Urinary bladder (tissue), 4 donors: ENCODE results near the gene HNRNPM. TPM values are rescaled to one million over a fixed set of nuclear protein-coding genes. Genes with fewer than 3 reads are reported as not detected.

Experiments used
- DNase-seq: peaks from one replicate; pipeline ENCODE4 v3.0.0-alpha.2; 2015; ENCODE audit errors: extremely low spot score
- H3K27ac ChIP-seq: one replicate; pipeline ENCODE4 v1.5.1; 2013; ENCODE audit warnings: low read depth, mild to moderate bottlenecking, moderate library complexity
- H3K36me3 ChIP-seq: one replicate; pipeline ENCODE4 v1.6.1; 2013; ENCODE audit warnings: mild to moderate bottlenecking, moderate library complexity; ENCODE audit not compliant: insufficient read depth
- H3K4me1 ChIP-seq: one replicate; pipeline ENCODE4 v1.6.1; 2013; ENCODE audit warnings: mild to moderate bottlenecking, moderate library complexity; ENCODE audit not compliant: insufficient read depth
- H3K4me3 ChIP-seq: one replicate; pipeline ENCODE4 v1.5.1; 2013; ENCODE audit warnings: low read depth, low read length
- WGBS: extraction: QIAGEN DNeasy Blood & Tissue Kit; methylation state at CpG from one replicate; pipeline ENCODE4 v1.1.7; 2013; 5-methylcytosine and 5-hydroxymethylcytosine counted together
- polyA plus RNA-seq: library from polyadenylated mRNA; stranded (reverse); fragments of 200-250 nt; gene quantifications from one replicate; pipeline ENCODE4 v1.2.3, GENCODE V29; 2013
- total RNA-seq: library from RNA; depleted of rRNA; stranded (reverse); fragments of >200 nt; gene quantifications from one replicate; pipeline ENCODE4 v1.2.3, GENCODE V29; 2014
- donor health status: healthy with polysubstance abuse.
- donor health status: healthy.

HNRNPM gene
- total and polyA plus RNA-seq, 2 donors = 63.7 to 173 TPM

DNA sequence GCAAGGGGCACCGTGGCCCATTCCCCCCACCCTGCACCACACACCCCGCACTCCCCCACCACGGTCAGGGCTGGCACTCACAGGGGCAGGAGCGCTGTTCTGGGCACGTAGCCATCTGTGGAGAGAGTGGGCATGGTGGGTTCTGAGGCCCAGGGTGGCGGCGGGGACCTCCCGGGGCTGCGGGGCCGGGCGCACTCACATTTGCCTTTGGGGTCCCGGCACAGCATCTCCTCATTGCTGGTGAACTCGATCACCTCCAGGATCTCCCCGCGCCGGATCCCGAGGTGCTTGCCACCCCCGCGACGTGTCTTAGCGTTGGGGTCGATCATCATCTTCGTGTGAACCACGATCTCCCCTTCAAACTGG, 45.6 kb downstream of the HNRNPM start:
- 85% methylated on average over 24 of the region's 24 CpGs for WGBS
- H3K4me1 ChIP-seq = no peaks in the 10 kb centered on the region
- no peak overlapping the region for H3K4me3 ChIP-seq
- no peak for DNase-seq
- peaks cover 11% of the 10 kb centered on the region for H3K36me3 ChIP-seq
- H3K27ac ChIP-seq = no peak overlapping the region

DNA sequence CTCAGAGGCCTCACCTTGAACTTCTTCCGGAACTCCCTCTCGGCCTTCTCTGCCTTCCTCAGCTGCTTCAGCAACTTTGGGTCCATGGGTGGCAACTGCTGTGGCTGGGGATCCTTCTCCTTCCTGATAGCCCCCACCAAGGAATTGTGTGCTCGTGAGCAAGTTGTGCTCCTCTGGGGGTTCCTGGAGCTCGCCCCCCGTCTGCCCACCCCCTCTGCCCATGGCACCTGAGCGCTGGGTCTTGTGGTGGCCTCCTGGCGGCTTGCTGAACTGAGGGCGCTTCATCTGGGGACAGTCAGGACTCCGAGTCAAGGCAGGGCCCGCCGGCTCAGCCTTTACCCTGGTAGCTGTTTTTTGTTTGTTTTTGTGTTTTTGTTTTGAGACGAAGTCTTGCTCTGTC, 46.1 kb downstream of the HNRNPM start:
- H3K36me3 ChIP-seq = peaks cover 10% of the 10 kb centered on the region
- no peak for DNase-seq
- H3K4me3 ChIP-seq = no peak overlapping the region
- H3K27ac ChIP-seq = no peak overlapping the region
- no peaks in the 10 kb centered on the region for H3K4me1 ChIP-seq
- WGBS = 90% methylated on average over 12 of the region's 12 CpGs

DNA sequence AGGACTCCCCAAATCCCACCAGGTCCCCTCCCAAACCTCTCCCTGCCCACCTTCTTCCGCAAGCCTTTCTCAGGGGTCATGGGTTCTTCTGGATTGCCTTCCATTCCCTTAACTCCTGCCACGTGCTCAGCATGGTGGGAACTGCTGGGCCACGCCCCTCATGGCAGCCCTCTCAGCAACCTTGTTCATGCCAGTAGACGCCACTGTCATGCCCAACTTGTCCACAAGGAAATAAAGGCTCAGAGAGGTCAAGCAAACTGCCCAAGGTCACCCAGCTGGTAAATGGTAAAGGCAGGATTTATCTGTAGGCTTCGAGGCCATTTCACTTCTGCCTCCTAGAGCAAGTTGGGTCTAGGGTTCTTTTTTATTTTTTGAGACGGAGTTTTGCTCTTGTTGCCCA, 46.8 kb downstream of the HNRNPM start:
- Histone ChIP-seq H3K4me1 (no peaks in the 10 kb centered on the region), H3K36me3 (peaks cover 6% of the 10 kb centered on the region), H3K4me3 (no peak overlapping the region), H3K27ac (no peak overlapping the region)
- DNase-seq = no peak
- 89% methylated on average over 6 of the region's 6 CpGs for WGBS

DNA sequence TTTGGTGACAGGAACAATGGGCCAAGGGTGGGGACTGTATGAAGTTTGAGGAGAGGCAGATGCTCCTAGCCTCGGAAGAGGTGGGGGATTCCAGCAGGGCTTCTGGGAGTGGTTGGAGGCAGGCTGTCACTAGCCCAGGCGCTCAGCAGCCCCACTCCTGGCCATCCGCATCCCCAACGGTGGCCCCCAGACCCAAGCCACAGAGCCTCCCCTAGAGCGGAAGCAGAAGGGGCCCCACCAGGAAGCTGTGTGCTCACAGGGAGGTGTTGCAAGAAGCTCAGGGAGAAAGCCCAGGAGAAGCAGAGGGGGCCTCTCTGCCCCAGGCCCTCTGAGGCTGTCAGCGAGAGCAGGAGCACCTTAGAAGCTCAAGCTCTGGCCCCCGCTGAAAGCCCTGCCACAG, 49.4 kb downstream of the HNRNPM start:
- Histone ChIP-seq H3K4me3 (no peak overlapping the region), H3K4me1 (no peaks in the 10 kb centered on the region), H3K36me3 (no peaks in the 10 kb centered on the region), H3K27ac (no peak overlapping the region)
- 52% methylated on average over 7 of the region's 7 CpGs for WGBS
- no peak for DNase-seq

DNA sequence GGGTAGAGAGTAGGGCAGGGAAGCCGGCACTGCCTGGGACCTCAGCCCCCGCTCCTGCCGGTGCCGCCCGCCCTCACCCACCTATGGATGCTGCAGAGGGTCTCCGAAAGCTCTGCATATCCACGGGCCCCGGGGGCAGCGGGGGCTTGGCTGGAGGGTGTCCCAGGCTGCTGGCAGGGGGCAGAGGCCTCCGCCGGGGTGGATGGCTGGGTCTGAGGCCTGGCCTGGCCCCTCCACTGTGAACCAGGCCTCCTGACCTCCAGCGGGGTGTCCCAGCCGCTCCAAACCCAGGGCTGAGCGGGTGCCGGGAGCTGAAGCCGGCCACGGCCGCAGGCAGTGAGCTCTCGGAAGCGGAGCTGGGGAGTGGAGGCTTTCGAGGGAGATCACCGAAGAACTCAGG, 53.5 kb downstream of the HNRNPM start:
- no peak for DNase-seq
- no peak overlapping the region for H3K4me3 ChIP-seq
- no peaks in the 10 kb centered on the region for H3K4me1 ChIP-seq
- H3K36me3 ChIP-seq = no peaks in the 10 kb centered on the region
- WGBS = 84% methylated on average over 22 of the region's 22 CpGs
- no peak overlapping the region for H3K27ac ChIP-seq

DNA sequence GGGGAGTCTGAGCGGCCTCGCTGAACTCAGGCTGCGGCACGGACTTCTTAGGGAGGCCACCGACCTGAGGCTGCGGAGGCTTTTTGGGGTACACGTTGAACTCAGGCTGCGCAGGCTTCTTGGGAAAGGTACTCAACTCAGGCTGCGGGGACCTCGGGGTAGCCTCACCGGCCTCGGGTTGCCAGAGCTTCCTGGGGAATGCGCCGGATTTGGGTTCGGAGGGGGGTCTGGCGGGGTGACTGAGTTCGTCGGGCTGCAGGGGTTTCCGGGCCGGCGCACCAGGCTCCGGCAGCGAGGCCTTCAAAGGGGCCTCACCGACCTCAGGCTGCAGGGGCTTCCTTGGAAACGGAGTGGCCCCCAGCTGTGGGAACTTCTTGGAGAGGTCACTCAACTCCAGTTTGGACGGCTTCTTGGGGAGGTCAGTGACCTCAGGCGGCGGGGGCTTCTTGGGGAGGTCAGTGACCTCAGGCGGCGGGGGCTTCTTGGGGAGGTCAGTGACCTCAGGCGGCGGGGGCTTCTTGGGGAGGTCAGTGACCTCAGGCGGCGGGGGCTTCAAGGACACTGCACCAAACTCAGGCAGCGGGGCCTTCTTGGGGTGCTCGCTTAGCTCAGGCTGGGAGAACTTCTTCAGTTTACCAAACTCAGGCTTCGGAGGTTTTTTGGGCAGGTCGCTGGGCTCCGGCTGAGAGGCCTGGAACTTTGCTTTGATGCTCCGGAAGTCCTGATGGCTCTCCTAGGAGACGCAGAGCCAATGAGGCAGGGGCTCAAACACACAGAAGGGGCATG, 54.5 kb downstream of the HNRNPM start:
- Histone ChIP-seq H3K4me3 (no peak overlapping the region), H3K36me3 (no peaks in the 10 kb centered on the region), H3K27ac (no peak overlapping the region), H3K4me1 (no peaks in the 10 kb centered on the region)
- 85% methylated on average over 41 of the region's 41 CpGs for WGBS
- DNase-seq = no peak

DNA sequence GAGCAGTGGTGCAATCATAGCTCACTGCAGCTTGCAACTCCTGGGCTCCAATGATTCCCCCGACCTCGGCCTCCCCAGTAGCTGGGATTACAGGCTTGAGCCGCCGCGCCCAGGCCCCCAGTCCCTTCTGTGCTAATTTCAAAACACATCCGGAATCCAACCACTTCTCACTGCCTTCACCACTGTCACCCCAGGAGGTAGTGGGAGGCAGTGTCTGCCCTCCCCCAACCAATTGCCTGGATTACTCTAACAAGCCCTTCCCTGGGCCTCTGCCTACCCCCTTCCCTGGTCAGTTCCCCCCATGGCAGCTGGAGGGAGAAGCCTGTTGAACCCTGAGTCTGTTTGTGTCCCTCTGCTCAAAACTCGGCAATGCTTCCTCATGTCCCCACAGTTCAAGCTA, 55.4 kb downstream of the HNRNPM start:
- no peaks in the 10 kb centered on the region for H3K4me1 ChIP-seq
- H3K4me3 ChIP-seq = no peak overlapping the region
- no peaks in the 10 kb centered on the region for H3K36me3 ChIP-seq
- DNase-seq = no peak
- WGBS = 43% methylated on average over 7 of the region's 7 CpGs
- no peak overlapping the region for H3K27ac ChIP-seq

DNA sequence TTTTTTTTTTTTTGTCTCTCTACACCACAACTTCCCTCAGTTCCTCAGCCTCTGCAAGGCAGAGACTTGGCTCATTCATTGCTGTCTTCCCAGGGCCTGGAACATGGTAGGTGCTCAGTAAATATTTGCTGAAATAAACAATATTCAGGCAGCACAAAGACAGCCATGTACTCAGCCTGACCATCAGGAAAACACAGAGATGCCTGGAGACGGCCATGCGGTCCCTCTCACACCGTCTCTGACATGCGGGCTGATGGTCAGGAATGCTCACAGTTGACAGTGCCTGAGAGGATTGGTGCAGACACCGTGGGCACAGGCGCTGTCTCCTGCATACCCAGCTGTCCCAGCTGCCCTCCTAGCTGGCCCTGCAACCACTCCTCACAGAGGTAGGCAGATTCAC, 56.7 kb downstream of the HNRNPM start:
- no peak overlapping the region for H3K27ac ChIP-seq
- H3K4me3 ChIP-seq = no peak overlapping the region
- H3K36me3 ChIP-seq = no peaks in the 10 kb centered on the region
- H3K4me1 ChIP-seq = no peaks in the 10 kb centered on the region
- no peak for DNase-seq
- WGBS = 73% methylated on average over 6 of the region's 6 CpGs

DNA sequence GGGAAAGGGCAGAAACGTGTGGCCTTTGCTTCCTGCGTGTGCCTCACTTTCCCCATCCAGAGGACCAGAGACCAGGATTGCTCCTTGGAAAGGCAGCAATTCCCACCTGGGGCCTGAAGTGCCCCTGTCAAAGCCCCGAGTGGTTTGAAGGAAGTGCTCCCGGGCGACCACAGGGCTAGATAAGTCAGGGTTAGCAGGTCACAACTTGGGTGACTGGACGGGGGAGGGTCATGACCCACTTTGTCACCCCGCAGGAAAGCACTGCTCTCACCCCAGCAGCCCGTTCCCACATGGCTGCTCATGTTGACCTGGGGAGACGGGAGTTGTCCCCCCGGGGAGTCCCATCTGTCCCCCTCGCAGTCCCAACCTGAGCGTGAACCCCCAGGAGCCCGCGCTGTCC, 57.2 kb downstream of the HNRNPM start:
- DNase-seq = no peak
- no peak overlapping the region for H3K4me3 ChIP-seq
- 69% methylated on average over 14 of the region's 14 CpGs for WGBS

DNA sequence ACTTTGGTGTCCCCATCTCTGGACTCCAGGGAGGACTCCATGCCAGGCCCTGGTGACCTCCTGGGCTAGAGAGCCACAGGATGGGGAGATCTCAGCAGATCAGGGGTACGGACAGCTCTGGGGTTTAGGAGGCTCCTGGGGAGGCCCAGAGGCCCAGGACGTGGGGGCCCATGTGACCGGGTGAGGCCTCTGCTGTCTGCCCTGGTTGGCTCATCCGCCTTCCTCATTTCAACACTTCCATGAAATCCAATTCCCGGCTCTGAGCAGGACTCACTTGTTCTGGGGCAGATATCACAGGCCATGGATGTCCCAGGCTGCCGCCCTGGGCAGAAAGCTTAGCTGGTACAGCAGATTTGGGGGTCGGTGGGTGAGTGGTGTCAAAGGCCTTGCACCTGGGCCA, 58.7 kb downstream of the HNRNPM start:
- 89% methylated on average over 7 of the region's 7 CpGs for WGBS
- DNase-seq = no peak
- Histone ChIP-seq H3K4me3 (no peak overlapping the region), H3K27ac (no peak overlapping the region), H3K4me1 (no peaks in the 10 kb centered on the region), H3K36me3 (no peaks in the 10 kb centered on the region)

More for the DNA sequence above, 57.2 kb downstream of the HNRNPM start:
- Histone ChIP-seq H3K36me3 (no peaks in the 10 kb centered on the region), H3K4me1 (no peaks in the 10 kb centered on the region), H3K27ac (no peak overlapping the region)

DNA sequence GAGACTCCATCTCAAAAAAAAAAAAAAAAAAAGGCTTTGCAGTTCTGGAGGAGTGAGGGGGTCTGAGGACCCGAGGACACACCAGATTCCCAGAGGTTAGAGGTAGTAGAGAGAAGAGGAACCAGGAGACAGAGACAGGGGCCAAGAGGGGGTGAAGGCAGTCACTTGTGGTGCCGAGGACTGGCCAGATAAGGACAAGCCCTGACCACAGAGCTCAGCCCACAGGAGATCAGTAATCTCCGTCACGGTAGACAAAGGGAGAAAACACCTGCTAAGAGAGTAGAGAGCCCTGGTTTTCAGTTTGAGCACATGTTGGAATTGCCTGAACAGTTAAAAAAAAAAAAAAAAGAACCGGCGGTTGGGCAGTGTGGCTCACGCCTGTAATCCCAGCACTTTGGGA, 59.4 kb downstream of the HNRNPM start:
- no peaks in the 10 kb centered on the region for H3K4me1 ChIP-seq
- 82% methylated on average over 7 of the region's 7 CpGs for WGBS
- DNase-seq = no peak
- H3K36me3 ChIP-seq = no peaks in the 10 kb centered on the region
- no peak overlapping the region for H3K27ac ChIP-seq
- H3K4me3 ChIP-seq = no peak overlapping the region

DNA sequence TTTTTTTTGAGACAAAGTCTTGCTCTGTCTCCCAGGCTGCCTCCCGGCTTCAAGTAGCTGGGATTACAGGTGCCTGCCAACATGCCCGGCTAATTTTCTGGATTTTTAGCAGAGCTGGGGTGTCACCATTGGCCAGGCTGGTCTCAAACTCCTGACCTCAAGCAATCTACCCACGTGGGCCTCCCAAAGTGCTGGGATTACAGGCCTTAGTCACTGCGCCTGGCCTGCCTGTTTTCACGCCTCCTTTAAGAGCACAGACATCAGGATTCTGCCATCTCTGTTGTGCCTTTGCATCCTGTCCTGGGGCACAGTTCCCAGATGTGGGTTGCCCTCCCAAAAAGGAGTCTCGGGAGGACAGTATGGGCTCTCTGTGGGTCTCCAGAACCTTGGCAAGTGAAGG, 60.1 kb downstream of the HNRNPM start:
- no peak for DNase-seq
- Histone ChIP-seq H3K27ac (no peak overlapping the region), H3K36me3 (no peaks in the 10 kb centered on the region), H3K4me1 (no peaks in the 10 kb centered on the region), H3K4me3 (no peak overlapping the region)
- WGBS = 72% methylated on average over 6 of the region's 6 CpGs

DNA sequence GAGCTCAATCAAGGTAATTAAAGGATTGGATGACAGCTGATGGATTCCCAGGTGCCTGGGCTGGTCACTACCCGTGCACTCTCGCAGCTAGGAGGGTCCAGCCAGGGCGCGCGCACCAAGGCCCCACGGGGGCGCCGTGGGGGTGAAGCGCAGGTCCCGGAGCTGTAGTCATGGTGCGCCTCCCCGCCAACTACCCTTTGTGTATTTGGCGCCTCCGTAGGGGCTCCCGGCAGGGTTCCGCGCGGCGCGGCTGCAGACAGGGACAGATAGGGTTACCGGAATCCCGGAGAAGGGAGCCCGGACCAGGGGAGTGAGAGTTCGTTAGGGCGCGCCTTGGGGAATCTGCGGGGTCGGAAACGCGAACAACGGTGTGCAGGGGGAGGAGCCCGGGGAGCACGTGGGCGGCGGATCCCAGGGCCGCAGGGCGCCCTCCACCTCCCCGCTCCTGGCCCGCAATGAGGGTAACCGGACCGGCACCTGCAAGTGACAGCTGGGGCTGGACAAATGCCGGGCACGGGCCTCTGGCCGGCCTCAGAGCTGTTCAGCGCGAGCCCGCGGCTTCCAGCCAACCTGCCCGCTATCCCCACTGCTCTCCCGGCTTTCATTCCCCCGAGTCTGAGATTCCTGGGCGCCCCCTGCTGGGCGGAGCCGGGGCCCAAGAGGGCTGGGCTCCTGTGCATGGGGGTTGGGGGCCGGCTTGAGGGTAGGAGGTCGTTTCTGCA, 61.1 kb downstream of the HNRNPM start:
- Histone ChIP-seq H3K36me3 (no peaks in the 10 kb centered on the region), H3K4me3 (peak overlapping the region; percentile 48), H3K27ac (no peak overlapping the region), H3K4me1 (no peaks in the 10 kb centered on the region)
- DNase-seq = no peak
- under 1% methylated on average over 56 of the region's 56 CpGs for WGBS

DNA sequence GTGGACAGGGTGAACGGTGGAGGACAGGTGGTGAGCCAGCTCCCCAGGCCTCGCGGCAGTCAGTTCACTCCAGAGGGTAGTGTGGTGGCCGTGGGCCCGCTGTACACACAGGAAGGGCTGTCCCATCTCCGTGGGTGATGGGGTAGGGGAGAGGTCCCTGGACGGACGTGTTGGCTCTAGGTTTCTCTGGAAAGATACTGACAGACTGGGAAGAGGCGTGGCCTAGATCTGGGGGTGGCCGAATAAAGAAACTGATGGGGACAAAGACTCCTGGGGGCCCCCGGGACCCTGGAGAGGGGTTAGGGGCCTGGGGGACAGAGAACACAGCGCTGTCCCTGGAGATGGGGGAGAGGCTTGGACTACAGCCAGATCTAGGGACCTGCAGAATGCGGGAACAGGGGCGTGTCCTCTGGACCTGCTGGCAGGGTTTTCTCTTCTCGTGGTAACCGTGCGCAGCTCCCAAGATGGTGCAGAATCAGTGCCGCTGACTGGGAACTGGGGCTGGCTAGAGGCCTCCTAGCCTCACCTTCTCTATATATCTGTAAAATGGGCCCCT, 61.7 kb downstream of the HNRNPM start:
- DNase-seq = no peak
- WGBS = 27% methylated on average over 18 of the region's 18 CpGs
- Histone ChIP-seq H3K27ac (no peak overlapping the region), H3K4me1 (no peaks in the 10 kb centered on the region), H3K4me3 (peak overlapping the region; percentile 48), H3K36me3 (no peaks in the 10 kb centered on the region)
